SK-N-SH (cell line): ENCODE results near the gene PBX1. TPM values are rescaled to one million over a fixed set of nuclear protein-coding genes. Genes with fewer than 3 reads are reported as not detected.

Experiments
- CTCF ChIA-PET: fragments of 300-600, 350-600 bp; formaldehyde crosslinking; extraction: SDS; loops from one replicate; lab custom pipeline; 2021; lab: Yijun Ruan, JAX
- POLR2A ChIA-PET: fragments of 350-600 bp; sonication (Branson Sonifier 250); formaldehyde crosslinking; extraction: SDS; loops from one replicate; lab custom pipeline; 2020; ENCODE audit warnings: antibody characterized with exemption, inconsistent platforms; lab: Yijun Ruan, JAX
- DNase-seq: peaks from one replicate; pipeline ENCODE4 v3.0.0; 2012
- H2AFZ ChIP-seq: fragments of 200-600 bp; sonication (generic); 2 replicates; pipeline ENCODE4 v1.8.1; 2016; ENCODE audit warnings: antibody characterized with exemption, mild to moderate bottlenecking, low read depth
- H3F3A ChIP-seq: fragments of 200-600 bp; sonication (generic); replicated peaks from 2 replicates; pipeline ENCODE3; 2016; ENCODE audit warnings: antibody characterized with exemption, mild to moderate bottlenecking; ENCODE audit not compliant: insufficient read depth
- H3K27ac ChIP-seq, 2 experiments: fragments of 200-500 bp in 1 of 2; fragments of 200-600 bp in 1 of 2; sonication (Bioruptor generic) in 1 of 2; sonication (generic), shearing (Covaris generic) in 1 of 2; 2 replicates each; pipeline versions ENCODE4 v1.5.1 to v1.6.1; 2014 to 2016; ENCODE audit warnings: low read depth in 2 of 2, inconsistent platforms in 1 of 2, low read length in 1 of 2, mild to moderate bottlenecking in 1 of 2, mixed read lengths in 1 of 2
- H3K27me3 ChIP-seq: fragments of 200-600 bp; sonication (generic), shearing (Covaris generic); 2 replicates; pipeline ENCODE4 v1.6.1; 2016; ENCODE audit warnings: mixed run types; ENCODE audit not compliant: insufficient read depth
- H3K36me3 ChIP-seq, 2 experiments: fragments of 200-500 bp in 1 of 2; fragments of 200-600 bp in 1 of 2; sonication (Bioruptor generic) in 1 of 2; sonication (generic) in 1 of 2; replicated peaks in 1 of 2; 2 replicates each; pipeline versions ENCODE3 to v1.5.1; 2014 to 2016; ENCODE audit warnings: low read length in 1 of 2, mild to moderate bottlenecking in 1 of 2; ENCODE audit not compliant: insufficient read depth in 2 of 2, control insufficient read depth in 1 of 2
- H3K4me1 ChIP-seq, 2 experiments: fragments of 200-500 bp in 1 of 2; fragments of 200-600 bp in 1 of 2; sonication (Bioruptor generic) in 1 of 2; sonication (generic), shearing (Covaris generic) in 1 of 2; 2 replicates each; pipeline versions ENCODE4 v1.5.1 to v1.6.1; 2014 to 2016; ENCODE audit warnings: low read depth in 1 of 2, low read length in 1 of 2, mixed run types in 1 of 2; ENCODE audit not compliant: insufficient read depth in 2 of 2, control insufficient read depth in 1 of 2
- H3K4me2 ChIP-seq: fragments of 200-600 bp; sonication (generic), shearing (Covaris generic); 2 replicates; pipeline ENCODE4 v1.6.1; 2017; ENCODE audit warnings: mixed run types
- H3K4me3 ChIP-seq, 2 experiments: fragments of 200-500 bp in 1 of 2; fragments of 200-600 bp in 1 of 2; sonication (Bioruptor generic) in 1 of 2; sonication (generic), shearing (Covaris generic) in 1 of 2; 2 replicates each; pipeline versions ENCODE4 v1.5.1 to v1.8.1; 2014 to 2016; ENCODE audit warnings: low read depth in 2 of 2, inconsistent platforms in 1 of 2, low read length in 1 of 2, mild to moderate bottlenecking in 1 of 2, mixed read lengths in 1 of 2, moderate library complexity in 1 of 2
- H3K79me2 ChIP-seq: fragments of 200-600 bp; sonication (generic); 2 replicates; pipeline ENCODE4 v1.8.1; 2017; ENCODE audit warnings: mild to moderate bottlenecking; ENCODE audit not compliant: insufficient read depth
- H3K9ac ChIP-seq: fragments of 200-600 bp; sonication (generic); 2 replicates; pipeline ENCODE4 v1.6.1; 2017; ENCODE audit warnings: mixed run types
- H3K9me2 ChIP-seq: fragments of 200-600 bp; sonication (generic); 2 replicates; pipeline ENCODE4 v1.6.1; 2017; ENCODE audit warnings: mixed run types
- H3K9me3 ChIP-seq: fragments of 200-600 bp; sonication (generic); 2 replicates; pipeline ENCODE4 v1.6.1; 2017; ENCODE audit warnings: mixed run types, mild to moderate bottlenecking, moderate library complexity
- H4K20me1 ChIP-seq: fragments of 200-600 bp; sonication (generic); 2 replicates; pipeline ENCODE4 v1.6.1; 2017; ENCODE audit warnings: mild to moderate bottlenecking, mixed run types; ENCODE audit not compliant: insufficient read depth
- FOXJ3 ChIP-seq: sonication (generic); formaldehyde crosslinking; IDR thresholded peaks from 2 replicates; pipeline ENCODE4 v1.5.1; 2020; ENCODE audit warnings: mild to moderate bottlenecking, missing genetic modification reagents
- GABPA ChIP-seq: IDR thresholded peaks from 2 replicates; pipeline ENCODE4 v1.4.0; 2012; ENCODE audit warnings: low read depth, mild to moderate bottlenecking
- JUND ChIP-seq: IDR thresholded peaks from 2 replicates; pipeline ENCODE4 v1.4.0; 2012
- MXI1 ChIP-seq: IDR thresholded peaks from 2 replicates; pipeline ENCODE4 v1.6.1; 2012; ENCODE audit warnings: mild to moderate bottlenecking, low read depth, low read length, improper control_type of control experiment
- NRF1 ChIP-seq: IDR thresholded peaks from 2 replicates; pipeline ENCODE4 v1.6.1; 2012; ENCODE audit warnings: low read depth, mild to moderate bottlenecking, low read length
- POLR2AphosphoS5 ChIP-seq: IDR thresholded peaks from 2 replicates; pipeline ENCODE4 v1.6.1; 2012; ENCODE audit warnings: low read depth, low read length
- RAD21 ChIP-seq: IDR thresholded peaks from 2 replicates; pipeline ENCODE4 v1.6.1; 2012; ENCODE audit warnings: mild to moderate bottlenecking, low read length
- SIN3A ChIP-seq: IDR thresholded peaks from 2 replicates; pipeline ENCODE4 v1.6.1; 2012; ENCODE audit warnings: low read depth, mild to moderate bottlenecking, low read length, moderate library complexity, borderline replicate concordance
- SMC3 ChIP-seq: IDR thresholded peaks from 2 replicates; pipeline ENCODE4 v1.6.1; 2012; ENCODE audit warnings: low read depth, low read length, improper control_type of control experiment
- YY1 ChIP-seq: IDR thresholded peaks from 2 replicates; pipeline ENCODE4 v1.4.0; 2012; ENCODE audit warnings: low read depth, mild to moderate bottlenecking
- WGBS: methylation state at CpG from one replicate; pipeline ENCODE4 v1.1.6; 2017; ENCODE audit warnings: low lambda C conversion rate; 5-methylcytosine and 5-hydroxymethylcytosine counted together
- polyA plus RNA-seq, 3 experiments: library from polyadenylated mRNA; depleted of rRNA; stranded (reverse); fragments of >200 nt; gene quantifications; 2 replicates each; pipeline ENCODE4 v1.2.3, GENCODE V29; 2012
- TF ChIP-seq, protein P1 (sequence below): IDR thresholded peaks from 2 replicates; pipeline ENCODE4 v1.4.0; 2012; ENCODE audit warnings: low read depth, borderline replicate concordance
- TF ChIP-seq, protein P2 (sequence below): fragments of 150-350 bp; IDR thresholded peaks from 2 replicates; pipeline ENCODE4 v1.6.1; 2017; ENCODE audit warnings: antibody characterized with exemption, low read length, low read depth, borderline replicate concordance
- TF ChIP-seq, protein P3 (sequence below): IDR thresholded peaks from 2 replicates; pipeline ENCODE4 v1.6.1; 2012; ENCODE audit warnings: mild to moderate bottlenecking, low read depth, low read length, moderate library complexity
- TF ChIP-seq, protein P4 (sequence below): IDR thresholded peaks from 2 replicates; pipeline ENCODE4; 2012
- TF ChIP-seq, protein P5 (sequence below): IDR thresholded peaks from 2 replicates; pipeline ENCODE4 v1.4.0; 2012; ENCODE audit warnings: low read depth, borderline replicate concordance
- TF ChIP-seq, protein P6 (sequence below): IDR thresholded peaks from 2 replicates; pipeline ENCODE4 v1.4.0; 2012; ENCODE audit warnings: low read depth
- TF ChIP-seq, protein P7 (sequence below): fragments of 200-600 bp; sonication (generic); IDR thresholded peaks from 2 replicates; pipeline ENCODE4 v1.6.1; 2017; ENCODE audit warnings: antibody characterized with exemption, mild to moderate bottlenecking, moderate library complexity

Gene PBX1
- polyA plus RNA-seq, 1 of the 3 experiments (the other 2 are of a cell fraction): 27.0 TPM

DNA sequence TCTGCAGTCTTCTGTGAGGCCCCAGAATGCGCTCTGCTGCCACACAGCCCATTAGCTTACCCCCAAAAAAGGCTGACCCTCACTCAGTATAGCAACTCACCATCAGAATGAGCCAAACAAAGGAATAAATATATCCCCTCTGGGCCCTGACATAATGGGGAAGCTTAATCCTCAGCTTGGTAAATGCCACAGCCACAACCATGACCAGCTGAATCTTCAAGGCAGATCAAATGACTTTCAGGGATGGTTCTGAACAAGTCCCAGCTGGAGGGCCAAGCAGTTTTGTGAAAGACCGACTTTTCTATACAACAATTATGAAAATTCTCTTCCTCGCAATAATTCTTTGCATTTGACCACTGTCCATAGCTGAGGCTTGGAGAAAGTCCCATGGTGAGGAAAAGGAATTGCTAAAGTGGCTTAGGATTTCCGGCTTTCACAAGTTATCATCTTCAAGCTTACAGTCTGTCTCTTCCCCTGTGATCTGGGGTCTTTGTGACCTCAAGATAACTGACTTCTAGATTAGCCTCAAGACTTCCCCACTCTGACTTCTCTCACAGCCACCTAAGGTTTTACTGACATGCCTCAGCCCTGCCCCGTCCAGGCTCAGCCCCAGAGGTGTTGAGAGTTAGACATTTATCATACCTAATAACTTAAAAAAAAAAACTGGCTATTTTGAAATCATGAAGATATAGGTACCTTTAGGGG lies 47.8 kb upstream of the PBX1 start:
- Histone ChIP-seq H3K79me2 (no peaks in the 10 kb centered on the region), H3K4me1 (peaks cover 0 to 3% of the 10 kb centered on the region in 2 experiments; a peak in 2 of 4 replicates), H3F3A (no peaks in the 10 kb centered on the region), H3K4me2 (no peak overlapping the region), H3K9me3 (no peaks in the 10 kb centered on the region), H3K36me3 (no peaks in the 10 kb centered on the region), H4K20me1 (no peaks in the 10 kb centered on the region), H3K9ac (no peak overlapping the region), H3K9me2 (no peaks in the 10 kb centered on the region)
- WGBS: 36% methylated on average over 5 of the region's 5 CpGs
- POLR2A ChIA-PET: no interaction called here
- DNase-seq: no peak
- no peak for TF ChIP-seq FOXJ3
- TF ChIP-seq, protein P1, sequence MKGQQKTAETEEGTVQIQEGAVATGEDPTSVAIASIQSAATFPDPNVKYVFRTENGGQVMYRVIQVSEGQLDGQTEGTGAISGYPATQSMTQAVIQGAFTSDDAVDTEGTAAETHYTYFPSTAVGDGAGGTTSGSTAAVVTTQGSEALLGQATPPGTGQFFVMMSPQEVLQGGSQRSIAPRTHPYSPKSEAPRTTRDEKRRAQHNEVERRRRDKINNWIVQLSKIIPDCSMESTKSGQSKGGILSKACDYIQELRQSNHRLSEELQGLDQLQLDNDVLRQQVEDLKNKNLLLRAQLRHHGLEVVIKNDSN: no peak
- no peak for TF ChIP-seq SIN3A
- TF ChIP-seq RAD21: no peak
- TF ChIP-seq MXI1: no peak
- TF ChIP-seq, protein P2, sequence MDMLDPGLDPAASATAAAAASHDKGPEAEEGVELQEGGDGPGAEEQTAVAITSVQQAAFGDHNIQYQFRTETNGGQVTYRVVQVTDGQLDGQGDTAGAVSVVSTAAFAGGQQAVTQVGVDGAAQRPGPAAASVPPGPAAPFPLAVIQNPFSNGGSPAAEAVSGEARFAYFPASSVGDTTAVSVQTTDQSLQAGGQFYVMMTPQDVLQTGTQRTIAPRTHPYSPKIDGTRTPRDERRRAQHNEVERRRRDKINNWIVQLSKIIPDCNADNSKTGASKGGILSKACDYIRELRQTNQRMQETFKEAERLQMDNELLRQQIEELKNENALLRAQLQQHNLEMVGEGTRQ: no peak
- TF ChIP-seq YY1: no peak
- TF ChIP-seq SMC3: no peak
- TF ChIP-seq JUND: no peak
- TF ChIP-seq, protein P3, sequence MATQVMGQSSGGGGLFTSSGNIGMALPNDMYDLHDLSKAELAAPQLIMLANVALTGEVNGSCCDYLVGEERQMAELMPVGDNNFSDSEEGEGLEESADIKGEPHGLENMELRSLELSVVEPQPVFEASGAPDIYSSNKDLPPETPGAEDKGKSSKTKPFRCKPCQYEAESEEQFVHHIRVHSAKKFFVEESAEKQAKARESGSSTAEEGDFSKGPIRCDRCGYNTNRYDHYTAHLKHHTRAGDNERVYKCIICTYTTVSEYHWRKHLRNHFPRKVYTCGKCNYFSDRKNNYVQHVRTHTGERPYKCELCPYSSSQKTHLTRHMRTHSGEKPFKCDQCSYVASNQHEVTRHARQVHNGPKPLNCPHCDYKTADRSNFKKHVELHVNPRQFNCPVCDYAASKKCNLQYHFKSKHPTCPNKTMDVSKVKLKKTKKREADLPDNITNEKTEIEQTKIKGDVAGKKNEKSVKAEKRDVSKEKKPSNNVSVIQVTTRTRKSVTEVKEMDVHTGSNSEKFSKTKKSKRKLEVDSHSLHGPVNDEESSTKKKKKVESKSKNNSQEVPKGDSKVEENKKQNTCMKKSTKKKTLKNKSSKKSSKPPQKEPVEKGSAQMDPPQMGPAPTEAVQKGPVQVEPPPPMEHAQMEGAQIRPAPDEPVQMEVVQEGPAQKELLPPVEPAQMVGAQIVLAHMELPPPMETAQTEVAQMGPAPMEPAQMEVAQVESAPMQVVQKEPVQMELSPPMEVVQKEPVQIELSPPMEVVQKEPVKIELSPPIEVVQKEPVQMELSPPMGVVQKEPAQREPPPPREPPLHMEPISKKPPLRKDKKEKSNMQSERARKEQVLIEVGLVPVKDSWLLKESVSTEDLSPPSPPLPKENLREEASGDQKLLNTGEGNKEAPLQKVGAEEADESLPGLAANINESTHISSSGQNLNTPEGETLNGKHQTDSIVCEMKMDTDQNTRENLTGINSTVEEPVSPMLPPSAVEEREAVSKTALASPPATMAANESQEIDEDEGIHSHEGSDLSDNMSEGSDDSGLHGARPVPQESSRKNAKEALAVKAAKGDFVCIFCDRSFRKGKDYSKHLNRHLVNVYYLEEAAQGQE: no peak
- TF ChIP-seq, protein P4, sequence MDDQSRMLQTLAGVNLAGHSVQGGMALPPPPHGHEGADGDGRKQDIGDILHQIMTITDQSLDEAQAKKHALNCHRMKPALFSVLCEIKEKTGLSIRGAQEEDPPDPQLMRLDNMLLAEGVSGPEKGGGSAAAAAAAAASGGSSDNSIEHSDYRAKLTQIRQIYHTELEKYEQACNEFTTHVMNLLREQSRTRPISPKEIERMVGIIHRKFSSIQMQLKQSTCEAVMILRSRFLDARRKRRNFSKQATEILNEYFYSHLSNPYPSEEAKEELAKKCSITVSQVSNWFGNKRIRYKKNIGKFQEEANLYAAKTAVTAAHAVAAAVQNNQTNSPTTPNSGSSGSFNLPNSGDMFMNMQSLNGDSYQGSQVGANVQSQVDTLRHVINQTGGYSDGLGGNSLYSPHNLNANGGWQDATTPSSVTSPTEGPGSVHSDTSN: no peak
- TF ChIP-seq, protein P5, sequence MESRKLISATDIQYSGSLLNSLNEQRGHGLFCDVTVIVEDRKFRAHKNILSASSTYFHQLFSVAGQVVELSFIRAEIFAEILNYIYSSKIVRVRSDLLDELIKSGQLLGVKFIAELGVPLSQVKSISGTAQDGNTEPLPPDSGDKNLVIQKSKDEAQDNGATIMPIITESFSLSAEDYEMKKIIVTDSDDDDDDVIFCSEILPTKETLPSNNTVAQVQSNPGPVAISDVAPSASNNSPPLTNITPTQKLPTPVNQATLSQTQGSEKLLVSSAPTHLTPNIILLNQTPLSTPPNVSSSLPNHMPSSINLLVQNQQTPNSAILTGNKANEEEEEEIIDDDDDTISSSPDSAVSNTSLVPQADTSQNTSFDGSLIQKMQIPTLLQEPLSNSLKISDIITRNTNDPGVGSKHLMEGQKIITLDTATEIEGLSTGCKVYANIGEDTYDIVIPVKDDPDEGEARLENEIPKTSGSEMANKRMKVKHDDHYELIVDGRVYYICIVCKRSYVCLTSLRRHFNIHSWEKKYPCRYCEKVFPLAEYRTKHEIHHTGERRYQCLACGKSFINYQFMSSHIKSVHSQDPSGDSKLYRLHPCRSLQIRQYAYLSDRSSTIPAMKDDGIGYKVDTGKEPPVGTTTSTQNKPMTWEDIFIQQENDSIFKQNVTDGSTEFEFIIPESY: no peak
- TF ChIP-seq POLR2AphosphoS5: no peak
- TF ChIP-seq, protein P6, sequence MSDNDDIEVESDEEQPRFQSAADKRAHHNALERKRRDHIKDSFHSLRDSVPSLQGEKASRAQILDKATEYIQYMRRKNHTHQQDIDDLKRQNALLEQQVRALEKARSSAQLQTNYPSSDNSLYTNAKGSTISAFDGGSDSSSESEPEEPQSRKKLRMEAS: no peak
- no peak for TF ChIP-seq GABPA
- TF ChIP-seq, protein P7, sequence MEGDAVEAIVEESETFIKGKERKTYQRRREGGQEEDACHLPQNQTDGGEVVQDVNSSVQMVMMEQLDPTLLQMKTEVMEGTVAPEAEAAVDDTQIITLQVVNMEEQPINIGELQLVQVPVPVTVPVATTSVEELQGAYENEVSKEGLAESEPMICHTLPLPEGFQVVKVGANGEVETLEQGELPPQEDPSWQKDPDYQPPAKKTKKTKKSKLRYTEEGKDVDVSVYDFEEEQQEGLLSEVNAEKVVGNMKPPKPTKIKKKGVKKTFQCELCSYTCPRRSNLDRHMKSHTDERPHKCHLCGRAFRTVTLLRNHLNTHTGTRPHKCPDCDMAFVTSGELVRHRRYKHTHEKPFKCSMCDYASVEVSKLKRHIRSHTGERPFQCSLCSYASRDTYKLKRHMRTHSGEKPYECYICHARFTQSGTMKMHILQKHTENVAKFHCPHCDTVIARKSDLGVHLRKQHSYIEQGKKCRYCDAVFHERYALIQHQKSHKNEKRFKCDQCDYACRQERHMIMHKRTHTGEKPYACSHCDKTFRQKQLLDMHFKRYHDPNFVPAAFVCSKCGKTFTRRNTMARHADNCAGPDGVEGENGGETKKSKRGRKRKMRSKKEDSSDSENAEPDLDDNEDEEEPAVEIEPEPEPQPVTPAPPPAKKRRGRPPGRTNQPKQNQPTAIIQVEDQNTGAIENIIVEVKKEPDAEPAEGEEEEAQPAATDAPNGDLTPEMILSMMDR: no peak
- no peak for TF ChIP-seq NRF1
- TF ChIP-seq, all 33 proteins: peak for 0
- Histone ChIP-seq H2AFZ (no peak overlapping the region), H3K4me3 (no peak overlapping the region), H3K27ac (no peak overlapping the region), H3K27me3 (no peaks in the 10 kb centered on the region; the same call in 1 of the 2 replicates)
- CTCF ChIA-PET: interaction anchor here (0.8 kb wide), 1 partner anchor 15 kb away, joined by 3 read pairs; no protein-coding TSS in a partner anchor
